Measurements from ENCODE around the gene FFAR1.
"Not testable (repeated sequence)": the region's sequence is repeated elsewhere in the genome, so short reads cannot be mapped to it uniquely, and the experiment has no call there.

The FFAR1 gene

GRCh38 chr19:35370722-35371121 lies 23.0 kb downstream of the FFAR1 start, which contains the start of gene GPR42:
GPR42 (plus strand) TSS chr19:35371068; CDS start chr19:35371360, 292 bp downstream.
- H3K27ac ChIP-seq: no peak within 1 kb of the TSS
- TF ChIP-seq CTCF (conservative IDR thresholded peaks at IDR 0.05) (no peak), ZFX (IDR thresholded peaks at IDR 0.05) (no peak)

GRCh38 chr19:35373492-35373891 lies 25.8 kb downstream of the FFAR1 start:
- no peak for TF ChIP-seq ZFX (IDR thresholded peaks at IDR 0.05)
- TF ChIP-seq CTCF (conservative IDR thresholded peaks at IDR 0.05): no peak
- no peak overlapping the region for H3K27ac ChIP-seq

DNA sequence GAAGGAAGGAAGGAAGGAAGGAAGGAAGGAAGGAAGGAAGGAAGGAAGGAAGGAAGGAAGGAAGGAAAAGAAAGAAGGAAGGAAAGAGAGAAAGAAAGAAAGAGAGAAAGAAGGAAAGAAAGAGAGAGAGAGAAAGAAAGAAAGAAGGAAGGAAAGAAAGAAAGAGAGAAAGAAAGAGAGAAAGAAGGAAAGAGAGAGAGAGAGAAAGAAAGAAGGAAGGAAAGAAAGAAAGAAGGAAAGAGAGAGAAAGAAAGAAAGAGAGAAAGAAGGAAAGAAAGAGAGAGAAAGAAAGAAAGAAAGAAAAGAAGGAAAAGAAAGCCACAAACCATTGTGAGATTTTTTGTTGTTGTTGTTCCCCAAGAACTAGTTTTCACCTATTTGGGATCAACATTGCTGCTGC lies 26.3 kb downstream of the FFAR1 start:
- H3K27ac ChIP-seq: not testable (repeated sequence)

- TF ChIP-seq CTCF (conservative IDR thresholded peaks at IDR 0.05) (no peak), ZFX (IDR thresholded peaks at IDR 0.05) (no peak)
- H3K27ac ChIP-seq: no peak overlapping the region
These were observed 28.0 kb downstream of the FFAR1 start for GRCh38 chr19:35375505-35376307.

- no peak for TF ChIP-seq CTCF (conservative IDR thresholded peaks at IDR 0.05)
- TF ChIP-seq ZFX (IDR thresholded peaks at IDR 0.05): no peak
- H3K27ac ChIP-seq: no peak overlapping the region
These were observed 30.0 kb downstream of the FFAR1 start for GRCh38 chr19:35377656-35378055.

DNA sequence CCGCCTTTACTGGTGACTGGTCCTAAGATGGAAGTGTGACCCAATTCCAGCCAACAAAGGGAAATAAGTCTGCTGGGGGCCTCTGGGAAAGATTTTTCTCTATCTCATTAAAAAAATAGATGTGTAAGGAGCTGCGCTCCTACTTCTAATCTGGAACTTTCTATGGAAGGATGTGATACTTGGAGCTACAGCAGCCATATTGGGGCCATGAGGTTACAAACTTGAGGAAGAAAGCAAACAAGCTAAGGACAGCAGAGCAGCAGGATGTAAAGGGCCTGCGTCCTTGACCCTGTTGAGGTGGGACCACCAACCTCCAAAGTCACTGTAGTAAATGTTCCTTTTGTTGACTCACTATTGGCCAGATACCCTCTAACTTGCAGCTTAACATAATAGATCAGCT lies 30.7 kb downstream of the FFAR1 start:
- no peak overlapping the region for H3K27ac ChIP-seq
- TF ChIP-seq CTCF (conservative IDR thresholded peaks at IDR 0.05) (no peak), ZFX (IDR thresholded peaks at IDR 0.05) (no peak)

GRCh38 chr19:35379545-35379944 lies 31.8 kb downstream of the FFAR1 start:
- not testable (repeated sequence) for H3K27ac ChIP-seq

DNA sequence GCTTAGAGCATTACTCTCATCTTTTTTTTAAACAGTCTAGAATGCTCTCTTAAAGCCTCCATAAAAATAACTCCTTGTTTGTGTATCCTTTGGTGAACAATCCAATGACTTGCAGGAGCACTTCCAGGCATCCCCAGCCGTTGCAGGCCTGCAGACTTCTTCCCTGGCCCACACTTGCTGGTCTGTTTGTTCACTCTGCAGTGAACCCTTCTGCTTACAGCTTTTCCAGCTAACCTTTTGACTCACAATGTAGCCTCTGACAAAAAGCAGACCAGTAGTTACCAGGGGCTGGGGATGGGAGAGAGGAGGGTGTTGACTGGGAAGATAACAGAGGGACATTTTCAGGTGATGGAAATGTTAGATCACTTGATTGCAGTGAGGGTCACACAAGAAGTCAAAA lies 32.3 kb downstream of the FFAR1 start:
- H3K27ac ChIP-seq: no peak overlapping the region
- no peak for TF ChIP-seq CTCF (conservative IDR thresholded peaks at IDR 0.05)
- no peak for TF ChIP-seq ZFX (IDR thresholded peaks at IDR 0.05)

Measured in C4-2B (cell line).